ENCODE results near the gene ACTRT2.

GRCh38 chr1:3029991-3030662 lies 8.9 kb downstream of the ACTRT2 start:
- TF ChIP-seq EZH2phosphoT487 (IDR thresholded peaks at IDR 0.05; ENCODE audit: insufficient read depth, low read depth) (no peak), EZH2 (IDR thresholded peaks at IDR 0.05; ENCODE audit: insufficient read depth, poor library complexity, severe bottlenecking) (no peak)
